Stimulated activated CD4-positive, alpha-beta T cell treated with anti-CD3 and anti-CD28 coated beads, Interleukin-15, amount 100 ng/mL, for 24 hours (primary cell): ENCODE results near the gene PRKCI.

Experiments used
- DNase-seq: peaks from one replicate; pipeline ENCODE4 v3.0.0-alpha.2; 2020

PRKCI gene

GRCh38 chr3:170346481-170347392 is 124.5 kb downstream of the PRKCI start:
- DNase-seq = no peak

DNA sequence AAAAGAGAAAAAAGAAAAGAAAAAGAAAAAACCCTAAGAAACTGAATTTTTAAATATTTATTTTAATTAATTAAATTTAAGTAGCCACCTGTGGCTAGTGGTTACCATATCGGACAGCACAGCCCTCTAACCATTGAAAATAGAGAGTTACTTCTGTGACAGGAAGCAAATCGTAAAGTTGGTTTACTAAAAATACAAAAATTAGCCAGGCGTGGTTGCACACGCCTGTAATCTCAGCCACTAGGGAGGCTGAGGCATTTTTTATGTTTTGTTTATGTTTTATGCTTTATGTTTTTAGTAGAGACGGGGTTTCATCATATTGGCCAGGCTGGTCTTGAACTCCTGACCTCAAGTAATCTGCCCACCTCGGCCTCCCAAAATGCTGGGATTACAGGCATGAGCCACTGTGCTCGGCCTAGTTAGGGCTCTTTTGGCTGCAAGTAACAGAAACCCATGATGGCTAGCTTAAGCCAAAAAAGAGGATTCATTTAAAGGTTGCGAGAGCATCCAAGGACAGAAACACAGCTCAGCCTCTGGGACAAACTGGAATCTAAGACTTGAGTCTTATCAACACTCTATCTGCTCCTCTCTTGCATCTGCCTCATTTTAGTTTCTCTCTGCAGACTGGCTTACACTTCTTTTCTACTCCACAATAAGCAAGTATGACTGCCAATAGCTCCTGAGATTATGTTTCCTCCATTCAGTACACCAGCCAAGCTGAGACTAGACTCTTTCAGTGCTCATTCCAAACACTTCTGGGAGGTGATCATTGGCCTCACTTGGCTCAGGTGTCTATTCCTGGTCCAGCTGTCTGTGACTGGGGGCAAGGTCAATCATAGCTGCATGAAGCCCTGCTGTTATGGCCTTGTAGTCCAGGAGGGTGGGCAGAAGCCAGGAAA is 128.5 kb downstream of the PRKCI start:
- no peak for DNase-seq

DNA sequence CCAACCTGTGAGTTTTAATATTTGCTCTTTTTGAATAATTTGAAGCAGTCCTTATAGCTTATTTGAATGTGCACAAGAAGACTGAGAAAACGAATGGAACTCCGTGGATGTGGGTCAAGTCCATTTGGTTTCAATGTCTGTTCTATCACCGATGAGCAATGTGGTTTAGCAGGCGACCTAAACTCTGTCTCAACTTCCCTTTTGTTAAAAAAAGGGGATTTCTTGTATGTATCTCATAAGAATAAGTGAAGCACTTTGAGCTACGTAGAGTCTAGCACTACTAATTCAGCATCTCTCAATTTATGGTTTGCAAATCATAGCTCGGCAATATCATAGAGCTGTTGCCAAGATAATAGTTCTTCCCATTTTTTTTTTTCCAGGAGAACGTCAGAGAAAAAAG is 130.7 kb downstream of the PRKCI start:
- no peak for DNase-seq

- DNase-seq = no peak
Observed at GRCh38 chr3:170353485-170353884, 131.3 kb downstream of the PRKCI start.

DNA sequence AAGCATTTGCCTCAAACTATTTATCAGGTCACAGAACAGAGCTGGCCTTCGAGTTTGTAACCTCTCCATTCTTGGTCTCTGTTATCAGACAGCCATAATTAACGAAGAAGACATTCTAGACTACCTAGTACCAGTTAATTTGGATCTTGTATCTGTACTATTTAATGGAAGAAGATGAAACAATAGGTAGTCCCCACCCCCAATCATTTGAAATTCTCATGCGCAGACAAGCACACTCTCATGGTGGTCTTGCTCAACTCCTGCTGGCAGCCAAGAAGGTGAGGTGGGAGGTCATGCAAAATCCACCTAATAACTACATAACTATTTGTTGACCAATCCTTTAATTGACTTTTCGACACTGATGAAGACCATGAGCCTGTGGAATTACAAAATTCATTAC is 132.5 kb downstream of the PRKCI start:
- DNase-seq = no peak
